Muscle layer of colon (tissue), 2 donors: ENCODE results near the gene CFAP410.

Experiments
- H3K27ac ChIP-seq: one replicate; pipeline ENCODE4 v1.7.0; 2013; ENCODE audit warnings: low read depth, mild to moderate bottlenecking, low read length, moderate library complexity
- H3K27me3 ChIP-seq, 2 donors: one replicate each; pipeline ENCODE4 v1.7.0; 2013; ENCODE audit warnings: low read length in 2 of 2, mild to moderate bottlenecking in 2 of 2; ENCODE audit not compliant: insufficient read depth in 2 of 2, control insufficient read depth in 1 of 2
- H3K36me3 ChIP-seq: one replicate; pipeline ENCODE4 v1.7.0; 2013; ENCODE audit warnings: mild to moderate bottlenecking, low read length; ENCODE audit not compliant: insufficient read depth
- H3K4me1 ChIP-seq: one replicate; pipeline ENCODE4 v1.7.0; 2013; ENCODE audit warnings: mild to moderate bottlenecking, low read length; ENCODE audit not compliant: insufficient read depth
- H3K4me3 ChIP-seq, 2 donors: one replicate each; pipeline ENCODE4 v1.7.0; 2013; ENCODE audit warnings: low read length in 2 of 2, low read depth in 1 of 2, mild to moderate bottlenecking in 1 of 2, moderate library complexity in 1 of 2
- H3K9ac ChIP-seq: one replicate; pipeline ENCODE4 v1.7.0; 2013; ENCODE audit warnings: low read length
- H3K9me3 ChIP-seq: one replicate; pipeline ENCODE4 v1.7.0; 2013; ENCODE audit warnings: mild to moderate bottlenecking, low read length
- donor health status: abdominal sarcoma.
- donor health status: Adenocarcinoma of cecum.

Gene CFAP410

DNA sequence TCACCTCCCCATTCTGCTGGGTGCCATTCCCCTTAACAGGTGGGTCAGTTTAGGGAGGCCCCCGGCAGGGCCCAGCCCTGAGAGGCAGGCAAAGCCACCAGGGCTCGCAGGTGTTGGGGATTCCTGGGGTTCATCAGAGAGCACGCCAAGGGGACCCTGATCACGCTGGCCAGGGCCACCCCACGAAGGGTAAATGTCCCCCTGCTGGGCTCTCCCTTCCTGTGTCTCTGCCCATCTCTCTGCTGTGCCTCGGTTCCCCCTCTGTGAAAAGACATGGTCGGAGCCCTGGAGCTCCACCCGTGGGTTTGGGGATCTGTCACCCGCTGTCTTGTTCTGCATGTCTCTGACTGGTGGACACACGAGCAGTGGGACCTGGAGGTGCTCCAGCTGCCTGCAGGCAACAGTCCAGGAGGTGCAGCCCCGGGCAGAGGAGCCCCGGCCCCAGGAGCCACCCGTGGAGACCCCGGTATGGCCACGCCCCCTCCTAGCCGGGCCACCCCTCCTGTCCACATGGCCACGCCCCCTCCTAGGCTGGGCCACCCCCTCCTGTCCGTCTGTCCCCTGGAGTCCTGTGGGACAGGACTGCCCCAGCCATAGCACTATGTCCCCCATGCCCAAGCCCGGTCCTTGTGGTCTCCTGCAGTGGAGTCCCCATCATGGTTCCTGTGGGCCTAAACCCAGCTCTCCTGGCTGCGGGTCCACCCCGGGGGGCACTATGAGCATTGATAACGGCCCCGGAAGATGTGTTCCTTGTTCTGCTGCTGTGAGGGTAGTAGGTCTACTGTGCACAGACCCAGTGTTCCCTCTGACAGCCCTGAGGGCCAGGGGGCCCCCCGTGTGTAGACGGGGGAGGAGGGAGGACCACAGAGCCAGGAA, 47.0 kb downstream of the CFAP410 start:
- Histone ChIP-seq H3K27me3 (peaks cover 0 to 34% of the 10 kb centered on the region in 2 donors), H3K9me3 (no peaks in the 10 kb centered on the region), H3K36me3 (no peaks in the 10 kb centered on the region), H3K27ac (no peak overlapping the region), H3K4me3 (no peak overlapping the region), H3K9ac (no peak overlapping the region), H3K4me1 (no peaks in the 10 kb centered on the region)

- H3K9ac ChIP-seq: no peak overlapping the region
- H3K36me3 ChIP-seq: no peaks in the 10 kb centered on the region
- no peaks in the 10 kb centered on the region for H3K4me1 ChIP-seq
- no peaks in the 10 kb centered on the region for H3K9me3 ChIP-seq
- H3K4me3 ChIP-seq: no peak overlapping the region
- H3K27me3 ChIP-seq: peaks cover 2 to 39% of the 10 kb centered on the region in 2 donors
- H3K27ac ChIP-seq: no peak overlapping the region
Measured at GRCh38 chr21:44291078-44291935, 47.9 kb downstream of the CFAP410 start.

DNA sequence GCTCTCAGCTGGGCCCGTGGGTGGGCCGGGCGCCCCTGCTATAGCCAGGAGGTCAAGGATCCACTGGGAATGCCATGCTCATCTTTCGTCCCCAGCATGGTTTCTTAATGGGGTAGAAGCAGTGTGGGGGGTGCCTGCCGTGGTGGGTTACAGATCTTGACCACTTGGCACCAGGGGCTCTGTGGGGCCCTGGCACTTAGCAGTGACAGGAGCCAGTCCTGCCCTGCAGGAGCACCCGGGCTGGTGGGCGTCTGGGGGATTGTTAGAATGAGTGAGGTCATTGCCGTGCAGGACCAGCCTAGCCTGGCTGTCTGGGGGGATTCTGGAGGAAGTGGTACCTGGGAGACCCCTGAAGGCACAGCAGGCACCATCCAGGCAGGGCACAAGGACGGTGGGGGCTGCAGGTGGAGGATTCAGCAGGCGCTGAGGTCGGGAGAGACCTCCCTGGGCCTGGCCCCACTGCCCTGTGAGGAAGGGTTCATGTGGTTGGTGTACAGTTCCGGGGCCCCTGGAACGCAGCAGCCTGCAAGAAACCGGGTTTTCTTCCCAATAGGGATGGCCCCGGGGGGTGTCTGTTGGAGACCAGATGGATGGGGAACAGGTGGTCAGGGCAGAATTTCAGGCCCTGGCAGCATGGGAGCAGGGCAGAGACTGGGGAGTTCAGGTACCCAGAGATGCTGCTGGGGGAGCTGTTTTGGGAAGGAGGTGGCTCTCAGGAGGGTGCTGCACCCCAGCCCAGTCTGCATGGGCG, 48.7 kb downstream of the CFAP410 start:
- Histone ChIP-seq H3K4me1 (no peaks in the 10 kb centered on the region), H3K27me3 (peaks cover 4 to 40% of the 10 kb centered on the region in 2 donors), H3K9ac (no peak overlapping the region), H3K4me3 (no peak overlapping the region), H3K27ac (no peak overlapping the region), H3K9me3 (no peaks in the 10 kb centered on the region), H3K36me3 (no peaks in the 10 kb centered on the region)

- Histone ChIP-seq H3K27me3 (peaks cover 4 to 41% of the 10 kb centered on the region in 2 donors), H3K9me3 (no peaks in the 10 kb centered on the region), H3K9ac (no peak overlapping the region), H3K4me3 (no peak overlapping the region), H3K27ac (no peak overlapping the region), H3K36me3 (no peaks in the 10 kb centered on the region), H3K4me1 (no peaks in the 10 kb centered on the region)
Measured at GRCh38 chr21:44289381-44290010, 49.7 kb downstream of the CFAP410 start.

GRCh38 chr21:44288251-44289110, 50.7 kb downstream of the CFAP410 start:
- peaks cover 4 to 38% of the 10 kb centered on the region in 2 donors for H3K27me3 ChIP-seq
- no peaks in the 10 kb centered on the region for H3K9me3 ChIP-seq
- H3K4me1 ChIP-seq: no peaks in the 10 kb centered on the region
- no peaks in the 10 kb centered on the region for H3K36me3 ChIP-seq
- no peak overlapping the region for H3K9ac ChIP-seq
- no peak overlapping the region for H3K4me3 ChIP-seq
- H3K27ac ChIP-seq: no peak overlapping the region

- Histone ChIP-seq H3K27me3 (peaks cover 4 to 38% of the 10 kb centered on the region in 2 donors), H3K9me3 (no peaks in the 10 kb centered on the region), H3K4me1 (no peaks in the 10 kb centered on the region), H3K4me3 (no peak overlapping the region), H3K27ac (no peak overlapping the region), H3K36me3 (no peaks in the 10 kb centered on the region), H3K9ac (no peak overlapping the region)
Measured at GRCh38 chr21:44286716-44287632, 52.2 kb downstream of the CFAP410 start.

GRCh38 chr21:44286086-44286715, 53.0 kb downstream of the CFAP410 start:
- Histone ChIP-seq H3K9ac (no peak overlapping the region), H3K9me3 (no peaks in the 10 kb centered on the region), H3K4me1 (no peaks in the 10 kb centered on the region), H3K36me3 (no peaks in the 10 kb centered on the region), H3K4me3 (no peak overlapping the region), H3K27ac (no peak overlapping the region), H3K27me3 (peaks cover 4 to 38% of the 10 kb centered on the region in 2 donors)

DNA sequence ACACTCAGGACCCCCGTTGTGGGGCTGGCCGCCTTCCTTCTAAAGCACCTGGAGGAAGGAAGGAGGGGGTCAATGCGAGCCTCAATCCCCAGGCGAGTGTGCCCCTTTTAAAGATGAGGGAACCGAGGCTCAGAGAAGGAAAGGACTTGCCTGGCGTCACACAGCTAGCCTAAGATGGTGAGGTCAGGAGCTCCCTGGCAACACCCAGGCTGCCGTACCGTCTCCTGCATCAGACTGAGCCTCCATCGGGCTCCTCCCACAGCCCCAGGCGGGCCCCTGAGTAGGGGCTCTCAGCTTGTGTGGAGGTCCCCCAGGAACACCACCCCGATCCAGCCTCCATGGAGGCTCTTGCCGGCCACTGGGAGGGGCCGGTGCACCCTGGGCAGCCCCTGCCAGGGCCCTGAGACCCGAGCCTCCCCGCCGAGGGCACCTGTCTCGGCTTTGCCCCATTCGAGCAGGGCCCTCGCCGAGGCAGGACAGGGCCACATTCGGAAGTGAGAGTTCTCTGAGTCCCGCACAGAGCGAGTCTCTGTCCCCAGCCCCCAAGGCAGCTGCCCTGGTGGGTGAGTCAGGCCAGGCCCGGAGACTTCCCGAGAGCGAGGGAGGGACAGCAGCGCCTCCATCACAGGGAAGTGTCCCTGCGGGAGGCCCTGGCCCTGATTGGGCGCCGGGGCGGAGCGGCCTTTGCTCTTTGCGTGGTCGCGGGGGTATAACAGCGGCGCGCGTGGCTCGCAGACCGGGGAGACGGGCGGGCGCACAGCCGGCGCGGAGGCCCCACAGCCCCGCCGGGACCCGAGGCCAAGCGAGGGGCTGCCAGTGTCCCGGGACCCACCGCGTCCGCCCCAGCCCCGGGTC, 53.8 kb downstream of the CFAP410 start, which contains the start of gene AIRE:
Gene AIRE, plus strand, starts transcription at position 739 of the 855 bp plus-strand sequence. CDS start 131 bp downstream, outside the sequence.
- Histone ChIP-seq H3K36me3 (no peaks in the 10 kb centered on the region), H3K4me3 (no peak within 1 kb of the TSS), H3K9me3 (no peaks in the 10 kb centered on the region), H3K27me3 (peaks cover 4 to 38% of the 10 kb centered on the region in 2 donors), H3K9ac (no peak within 1 kb of the TSS), H3K4me1 (no peaks in the 10 kb centered on the region), H3K27ac (no peak within 1 kb of the TSS)

DNA sequence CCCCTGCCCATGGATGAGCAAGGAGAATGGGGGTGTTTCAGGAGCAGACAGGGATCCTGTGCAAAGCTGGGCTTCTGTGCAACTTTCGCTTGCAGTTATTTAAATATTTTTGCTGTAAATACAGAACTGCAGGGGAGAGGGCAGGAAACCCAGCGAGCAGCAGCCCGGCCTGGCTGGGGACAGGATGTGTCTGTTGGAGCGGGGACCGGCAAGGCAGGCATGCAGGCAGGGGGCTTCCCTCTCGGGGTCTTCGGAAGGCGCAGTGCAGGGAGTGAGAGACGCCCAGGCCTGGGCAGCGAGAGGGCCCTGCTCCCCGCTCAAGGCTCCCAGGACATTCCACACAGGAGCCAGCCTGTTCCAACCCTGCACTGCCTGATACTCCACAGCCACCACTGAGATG, 55.2 kb downstream of the CFAP410 start:
- Histone ChIP-seq H3K4me1 (no peaks in the 10 kb centered on the region), H3K4me3 (no peak overlapping the region), H3K36me3 (no peaks in the 10 kb centered on the region), H3K9me3 (no peaks in the 10 kb centered on the region), H3K27ac (no peak overlapping the region), H3K27me3 (peaks cover 4 to 38% of the 10 kb centered on the region in 2 donors), H3K9ac (no peak overlapping the region)
